Suprapubic skin (tissue), 3 donors: ENCODE results near the gene SSBP1.

ENCODE experiments used
- POLR2A ChIP-seq, 2 donors: fragments of 450-650 bp; IDR thresholded peaks; one replicate each; pipeline ENCODE4 v1.6.1; 2017; ENCODE audit warnings: antibody characterized with exemption in 2 of 2, mild to moderate bottlenecking in 2 of 2, moderate library complexity in 2 of 2
- TF ChIP-seq, protein P1 (sequence below), 2 donors: fragments of 200-600 bp in 1 of 2; fragments of 450-650 bp in 1 of 2; sonication (generic) in 1 of 2; IDR thresholded peaks; one replicate each; pipeline ENCODE4 v1.5.1; 2016 to 2019; ENCODE audit warnings: antibody characterized with exemption in 2 of 2, mild to moderate bottlenecking in 1 of 2, moderate library complexity in 1 of 2

DNA sequence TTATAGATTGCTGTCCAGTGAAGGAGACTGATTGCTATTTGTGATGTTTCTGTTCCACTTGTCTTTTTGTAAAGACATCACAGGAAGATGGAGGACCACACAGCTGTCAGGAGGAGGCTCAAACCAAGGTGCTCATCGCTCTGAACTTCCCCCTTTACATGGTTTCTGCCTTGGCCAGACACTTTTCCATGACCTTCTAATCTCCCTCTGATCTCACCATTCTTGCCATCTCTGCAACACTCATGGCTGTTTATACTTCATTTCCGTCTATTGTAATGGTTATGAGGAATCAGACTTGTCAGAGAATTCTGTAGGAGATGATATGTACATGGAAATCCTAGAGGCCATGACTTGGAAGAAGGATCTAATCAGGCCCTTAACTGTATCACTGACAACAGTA is 50.1 kb downstream of the SSBP1 start:
- no peak for TF ChIP-seq POLR2A (IDR thresholded peaks at IDR 0.05)
- TF ChIP-seq, protein P1, sequence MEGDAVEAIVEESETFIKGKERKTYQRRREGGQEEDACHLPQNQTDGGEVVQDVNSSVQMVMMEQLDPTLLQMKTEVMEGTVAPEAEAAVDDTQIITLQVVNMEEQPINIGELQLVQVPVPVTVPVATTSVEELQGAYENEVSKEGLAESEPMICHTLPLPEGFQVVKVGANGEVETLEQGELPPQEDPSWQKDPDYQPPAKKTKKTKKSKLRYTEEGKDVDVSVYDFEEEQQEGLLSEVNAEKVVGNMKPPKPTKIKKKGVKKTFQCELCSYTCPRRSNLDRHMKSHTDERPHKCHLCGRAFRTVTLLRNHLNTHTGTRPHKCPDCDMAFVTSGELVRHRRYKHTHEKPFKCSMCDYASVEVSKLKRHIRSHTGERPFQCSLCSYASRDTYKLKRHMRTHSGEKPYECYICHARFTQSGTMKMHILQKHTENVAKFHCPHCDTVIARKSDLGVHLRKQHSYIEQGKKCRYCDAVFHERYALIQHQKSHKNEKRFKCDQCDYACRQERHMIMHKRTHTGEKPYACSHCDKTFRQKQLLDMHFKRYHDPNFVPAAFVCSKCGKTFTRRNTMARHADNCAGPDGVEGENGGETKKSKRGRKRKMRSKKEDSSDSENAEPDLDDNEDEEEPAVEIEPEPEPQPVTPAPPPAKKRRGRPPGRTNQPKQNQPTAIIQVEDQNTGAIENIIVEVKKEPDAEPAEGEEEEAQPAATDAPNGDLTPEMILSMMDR (IDR thresholded peaks at IDR 0.05): no peak
